Activated CD8-positive, alpha-beta memory T cell treated with anti-CD3 and anti-CD28 coated beads for 24 hours (primary cell): ENCODE measurements around the gene TXLNA.

ENCODE experiments used
- DNase-seq: peaks from one replicate; pipeline ENCODE4 v3.0.0-alpha.2; 2020

TXLNA gene

GRCh38 chr1:32186077-32186476 is 6.6 kb downstream of the TXLNA start:
- no peak for DNase-seq

- no peak for DNase-seq
Measured at GRCh38 chr1:32186491-32186890, 7.0 kb downstream of the TXLNA start.

GRCh38 chr1:32187850-32188249 is 8.4 kb downstream of the TXLNA start:
- no peak for DNase-seq

GRCh38 chr1:32192220-32192948 is 12.9 kb downstream of the TXLNA start:
- no peak for DNase-seq

- no peak for DNase-seq
Measured at GRCh38 chr1:32194984-32195383, 15.5 kb downstream of the TXLNA start.

GRCh38 chr1:32195531-32195930 is 16.1 kb downstream of the TXLNA start:
- no peak for DNase-seq

GRCh38 chr1:32195972-32196823 is 16.7 kb downstream of the TXLNA start:
- DNase-seq, result no peak

- no peak for DNase-seq
Measured at GRCh38 chr1:32197074-32197473, 17.6 kb downstream of the TXLNA start.

GRCh38 chr1:32197837-32198236 is 18.4 kb downstream of the TXLNA start:
- no peak for DNase-seq

- DNase-seq, result no peak
Measured at GRCh38 chr1:32198237-32199042, 19.0 kb downstream of the TXLNA start.

GRCh38 chr1:32199043-32199716 is 19.7 kb downstream of the TXLNA start:
- no peak for DNase-seq

GRCh38 chr1:32199717-32200072 is 20.2 kb downstream of the TXLNA start:
- DNase-seq, result no peak

GRCh38 chr1:32200226-32201010 is 20.9 kb downstream of the TXLNA start, which contains the start of gene CCDC28B:
CCDC28B (plus strand) TSS chr1:32200595; CDS start chr1:32201936, 1,341 bp downstream.
- peak; percentile 85 for DNase-seq

GRCh38 chr1:32201011-32201855 is 21.8 kb downstream of the TXLNA start:
- peak; percentile 90 for DNase-seq

- no peak for DNase-seq
Measured at GRCh38 chr1:32204943-32205361, 25.5 kb downstream of the TXLNA start.

- DNase-seq, result peak; percentile 91
Measured at GRCh38 chr1:32205401-32206370, 26.2 kb downstream of the TXLNA start, which contains the start of gene IQCC. IQCC (plus strand) TSS chr1:32205671; CDS start chr1:32205682, 11 bp downstream.

- DNase-seq, result no peak
Measured at GRCh38 chr1:32208469-32208868, 29.0 kb downstream of the TXLNA start.

- DNase-seq, result no peak
Measured at GRCh38 chr1:32208891-32209328, 29.4 kb downstream of the TXLNA start, which contains the start of gene DCDC2B. DCDC2B (plus strand) TSS chr1:32209089; CDS start chr1:32209094, 5 bp downstream.
